ENCODE data around the gene CCDC152. TPM values are rescaled to one million over a fixed set of nuclear protein-coding genes. Genes with fewer than 3 reads are reported as not detected.
"Not testable (repeated sequence)": the region's sequence is repeated elsewhere in the genome, so short reads cannot be mapped to it uniquely, and the experiment has no call there.

The CCDC152 gene
- polyA plus RNA-seq, 6 donors from 2014 or later = 0.82 to 5.4 (median 2.8) TPM

- Mint-ChIP-seq H3K27me3 (peaks cover 5 to 17% (median 10%) of the 10 kb centered on the region in 3 donors), H3K4me1 (no peaks in the 10 kb centered on the region), H3K4me3 (no peak overlapping the region), H3K9me3 (peaks cover 0 to 15% (median 4%) of the 10 kb centered on the region in 7 donors), H3K27ac (no peak overlapping the region), H3K36me3 (no peaks in the 10 kb centered on the region)
- ATAC-seq (ENCODE audit: low read depth in 2 of 2) (no peak), DNase-seq (no peak)
These were observed 75.4 kb downstream of the CCDC152 start for GRCh38 chr5:42832060-42832459.

- no peaks in the 10 kb centered on the region for H3K4me1 Mint-ChIP-seq
- H3K27me3 Mint-ChIP-seq = peaks cover 3 to 8% (median 5%) of the 10 kb centered on the region in 3 donors
- ATAC-seq (ENCODE audit: low read depth in 2 of 2) = no peak
- H3K27ac Mint-ChIP-seq = no peak overlapping the region
- no peak for DNase-seq
- H3K9me3 Mint-ChIP-seq = peaks cover 0 to 15% (median 5%) of the 10 kb centered on the region in 7 donors
- no peak overlapping the region for H3K4me3 Mint-ChIP-seq
- no peaks in the 10 kb centered on the region for H3K36me3 Mint-ChIP-seq
These were observed 79.6 kb downstream of the CCDC152 start for GRCh38 chr5:42836070-42836769.

- Mint-ChIP-seq H3K27ac (no peak overlapping the region), H3K36me3 (no peaks in the 10 kb centered on the region), H3K27me3 (peaks cover 0 to 5% (median 3%) of the 10 kb centered on the region in 3 donors), H3K4me3 (no peak overlapping the region), H3K4me1 (no peaks in the 10 kb centered on the region), H3K9me3 (peaks cover 0 to 15% (median 5%) of the 10 kb centered on the region in 7 donors)
- ATAC-seq (ENCODE audit: low read depth in 2 of 2) (no peak), DNase-seq (no peak)
These were observed 81.0 kb downstream of the CCDC152 start for GRCh38 chr5:42837601-42838000.

GRCh38 chr5:42839196-42839595, 82.6 kb downstream of the CCDC152 start:
- DNase-seq = no peak
- no peak overlapping the region for H3K27ac Mint-ChIP-seq
- no peak for ATAC-seq (ENCODE audit: low read depth in 2 of 2)
- H3K36me3 Mint-ChIP-seq = no peaks in the 10 kb centered on the region
- H3K4me3 Mint-ChIP-seq = no peak overlapping the region
- no peaks in the 10 kb centered on the region for H3K4me1 Mint-ChIP-seq
- peaks cover 0 to 10% (median 8%) of the 10 kb centered on the region in 7 donors for H3K9me3 Mint-ChIP-seq
- peaks cover 0 to 5% (median 3%) of the 10 kb centered on the region in 3 donors for H3K27me3 Mint-ChIP-seq

- peaks cover 0 to 5% (median 3%) of the 10 kb centered on the region in 3 donors for H3K27me3 Mint-ChIP-seq
- H3K4me3 Mint-ChIP-seq = no peak overlapping the region
- no peak for DNase-seq
- H3K4me1 Mint-ChIP-seq = no peaks in the 10 kb centered on the region
- H3K27ac Mint-ChIP-seq = no peak overlapping the region
- H3K9me3 Mint-ChIP-seq = peaks cover 0 to 13% (median 9%) of the 10 kb centered on the region in 7 donors
- no peaks in the 10 kb centered on the region for H3K36me3 Mint-ChIP-seq
- ATAC-seq (ENCODE audit: low read depth in 2 of 2) = no peak
These were observed 83.7 kb downstream of the CCDC152 start for GRCh38 chr5:42840269-42840668.

- no peak overlapping the region for H3K4me3 Mint-ChIP-seq
- peaks cover 0 to 8% (median 3%) of the 10 kb centered on the region in 3 donors for H3K27me3 Mint-ChIP-seq
- H3K9me3 Mint-ChIP-seq = peaks cover 0 to 11% (median 5%) of the 10 kb centered on the region in 7 donors
- peak overlapping the region in 1 of 6 donors; percentile 55 for H3K27ac Mint-ChIP-seq
- H3K4me1 Mint-ChIP-seq = no peaks in the 10 kb centered on the region
- no peaks in the 10 kb centered on the region for H3K36me3 Mint-ChIP-seq
- ATAC-seq (ENCODE audit: low read depth in 2 of 2) = no peak
- DNase-seq = no peak
These were observed 84.4 kb downstream of the CCDC152 start for GRCh38 chr5:42840842-42841567.

GRCh38 chr5:42842921-42843641, 86.5 kb downstream of the CCDC152 start:
- Mint-ChIP-seq H3K4me3 (no peak overlapping the region), H3K27me3 (peaks cover 0 to 11% (median 3%) of the 10 kb centered on the region in 3 donors), H3K27ac (no peak overlapping the region), H3K36me3 (no peaks in the 10 kb centered on the region), H3K4me1 (no peaks in the 10 kb centered on the region), H3K9me3 (peaks cover 0 to 10% (median 5%) of the 10 kb centered on the region in 7 donors)
- DNase-seq (no peak), ATAC-seq (ENCODE audit: low read depth in 2 of 2) (no peak)

- no peak overlapping the region for H3K4me3 Mint-ChIP-seq
- peaks cover 0 to 10% (median 5%) of the 10 kb centered on the region in 7 donors for H3K9me3 Mint-ChIP-seq
- H3K27ac Mint-ChIP-seq = no peak overlapping the region
- H3K4me1 Mint-ChIP-seq = no peaks in the 10 kb centered on the region
- no peak for DNase-seq
- no peaks in the 10 kb centered on the region for H3K36me3 Mint-ChIP-seq
- H3K27me3 Mint-ChIP-seq = peaks cover 0 to 11% (median 3%) of the 10 kb centered on the region in 3 donors
- ATAC-seq (ENCODE audit: low read depth in 2 of 2) = no peak
These were observed 87.2 kb downstream of the CCDC152 start for GRCh38 chr5:42843675-42844292.

GRCh38 chr5:42844408-42844807, 87.8 kb downstream of the CCDC152 start:
- H3K36me3 Mint-ChIP-seq; DNase-seq; H3K4me1 Mint-ChIP-seq; ATAC-seq (ENCODE audit: low read depth in 2 of 2); H3K4me3 Mint-ChIP-seq; H3K9me3 Mint-ChIP-seq; H3K27ac Mint-ChIP-seq: not testable (repeated sequence)
- peaks cover 0 to 11% (median 0%) of the 10 kb centered on the region in 3 donors for H3K27me3 Mint-ChIP-seq

- peaks cover 0 to 6% (median 4%) of the 10 kb centered on the region in 7 donors for H3K9me3 Mint-ChIP-seq
- DNase-seq (no peak), ATAC-seq (ENCODE audit: low read depth in 2 of 2) (no peak)
- no peak overlapping the region for H3K4me3 Mint-ChIP-seq
- H3K27me3 Mint-ChIP-seq = peaks cover 0 to 6% (median 0%) of the 10 kb centered on the region in 3 donors
- H3K27ac Mint-ChIP-seq = no peak overlapping the region
- no peaks in the 10 kb centered on the region for H3K36me3 Mint-ChIP-seq
- no peaks in the 10 kb centered on the region for H3K4me1 Mint-ChIP-seq
These were observed 91.9 kb downstream of the CCDC152 start for GRCh38 chr5:42848545-42848944.

- Mint-ChIP-seq H3K9me3 (peaks cover 0 to 1% (median 0%) of the 10 kb centered on the region in 7 donors), H3K36me3 (no peaks in the 10 kb centered on the region), H3K27me3 (no peaks in the 10 kb centered on the region), H3K4me1 (no peaks in the 10 kb centered on the region), H3K4me3 (no peak overlapping the region), H3K27ac (no peak overlapping the region)
- no peak for ATAC-seq (ENCODE audit: low read depth in 2 of 2)
- no peak for DNase-seq
These were observed 94.9 kb downstream of the CCDC152 start for GRCh38 chr5:42851481-42851880.

All from naive B cell (primary cell).